Lung (tissue), 12 donors: ENCODE measurements around the gene MOB3B. TPM values are rescaled to one million over a fixed set of nuclear protein-coding genes. Genes with fewer than 3 reads are reported as not detected.

Source experiments
- ATAC-seq: fragments of 200-7000 bp; cut with Tn5 transposase; one replicate; pipeline ENCODE4 v1.9.1; 2020; ENCODE audit warnings: moderate number of reproducible peaks; ENCODE audit not compliant: insufficient read depth, low FRiP score
- DNase-seq, 3 donors: peaks; one replicate each; pipeline ENCODE4 v3.0.0-alpha.2; 2013 to 2017
- H3K27ac ChIP-seq, 2 donors: one replicate each; pipeline ENCODE4 v1.5.1; 2013; ENCODE audit warnings: mild to moderate bottlenecking in 2 of 2, moderate library complexity in 2 of 2, control low read depth in 1 of 2, inconsistent platforms in 1 of 2, low read depth in 1 of 2, low read length in 1 of 2
- H3K27me3 ChIP-seq, 3 donors: one replicate each; pipeline ENCODE4 v1.5.1; 2013; ENCODE audit warnings: low read length in 2 of 3; ENCODE audit not compliant: control insufficient read depth in 3 of 3, insufficient read depth in 3 of 3
- H3K36me3 ChIP-seq, 4 donors: one replicate each; pipeline ENCODE4 v1.5.1; 2013; ENCODE audit warnings: low read length in 4 of 4, mild to moderate bottlenecking in 1 of 4, moderate library complexity in 1 of 4; ENCODE audit not compliant: control insufficient read depth in 4 of 4, insufficient read depth in 4 of 4
- H3K4me1 ChIP-seq, 5 donors: one replicate each; pipeline ENCODE4 v1.5.1; 2013; ENCODE audit warnings: low read length in 5 of 5, mild to moderate bottlenecking in 2 of 5, moderate library complexity in 1 of 5; ENCODE audit not compliant: control insufficient read depth in 5 of 5, insufficient read depth in 5 of 5
- H3K4me3 ChIP-seq: one replicate; pipeline ENCODE4 v1.5.1; 2013; ENCODE audit warnings: mild to moderate bottlenecking, control low read depth, moderate library complexity
- H3K9ac ChIP-seq, 2 donors: one replicate each; pipeline ENCODE4 v1.5.1; 2013; ENCODE audit warnings: low read length in 2 of 2, control low read depth in 1 of 2; ENCODE audit not compliant: insufficient read depth in 1 of 2
- H3K9me3 ChIP-seq, 4 donors: one replicate each; pipeline ENCODE4 v1.5.1; 2013; ENCODE audit warnings: low read length in 3 of 4, mild to moderate bottlenecking in 1 of 4, moderate library complexity in 1 of 4; ENCODE audit not compliant: control insufficient read depth in 4 of 4, insufficient read depth in 3 of 4
- CTCF ChIP-seq: IDR thresholded peaks from 2 replicates; pipeline ENCODE4 v1.5.1; 2012; ENCODE audit warnings: mild to moderate bottlenecking; ENCODE audit errors: control extremely low read depth, extremely low read depth
- WGBS, 2 donors: extraction: QIAGEN DNeasy Blood & Tissue Kit; methylation state at CpG; one replicate each; pipeline ENCODE4 v1.1.7; 2013; 5-methylcytosine and 5-hydroxymethylcytosine counted together
- polyA plus RNA-seq, 2 donors: library from polyadenylated mRNA; stranded (reverse); fragments of 200-250 nt; gene quantifications; one replicate each; pipeline ENCODE4 v1.2.1, GENCODE V29; 2013
- total RNA-seq, 2 donors: library from RNA; depleted of rRNA in 1 of 2; stranded (reverse); fragments of >200 nt in 1 of 2; gene quantifications; one replicate each; pipeline ENCODE4 v1.2.1, GENCODE V29; 2014 to 2021
- donor health status: control.
- donor health status: control.
- donor health status: Bipolar disorder and iron deficiency.
- donor health status: healthy.
- donor health status: DM: yes; HTN: yes; CAD: no.

MOB3B gene
- total and polyA plus RNA-seq, 4 donors = 1.6 to 12.9 (median 6.4) TPM

DNA sequence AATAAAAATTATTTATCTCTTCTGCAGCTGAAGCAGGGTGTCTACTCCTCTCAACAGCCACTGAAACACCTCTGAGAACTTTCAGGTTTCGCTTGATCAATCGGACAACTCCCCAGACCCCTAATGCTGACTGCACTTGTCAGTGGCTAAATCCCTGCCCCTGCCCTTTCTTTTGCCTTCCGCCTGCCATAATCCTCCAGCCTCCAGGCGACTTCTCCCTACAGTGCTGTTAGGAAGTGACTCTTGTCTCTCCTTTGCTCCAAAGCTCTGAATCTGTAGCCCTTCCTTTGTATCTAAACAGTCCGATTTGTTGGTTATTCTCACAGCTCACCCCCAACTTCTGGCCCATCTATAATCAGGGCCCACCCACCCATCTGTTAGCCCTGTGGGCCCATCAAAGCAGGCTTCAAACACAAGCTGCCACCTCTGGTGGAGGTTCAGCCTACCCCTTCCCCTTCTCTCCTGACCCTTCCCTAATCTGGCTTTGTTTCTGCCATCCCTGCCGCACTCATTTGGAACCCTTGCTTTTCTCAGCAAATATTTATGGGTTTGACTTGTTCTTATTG, 59.2 kb downstream of the MOB3B start:
- H3K27me3 ChIP-seq = no peaks in the 10 kb centered on the region
- ATAC-seq (no peak), DNase-seq (no peak)
- H3K4me1 ChIP-seq = peaks cover 4 to 35% (median 22%) of the 10 kb centered on the region in 5 donors
- TF ChIP-seq CTCF = no peak
- peak overlapping the region in 1 of 2 donors; percentile 5 for H3K27ac ChIP-seq
- no peaks in the 10 kb centered on the region for H3K36me3 ChIP-seq
- no peak overlapping the region for H3K9ac ChIP-seq
- WGBS, 2 donors = 94 to 96% methylated on average over 6 of the region's 6 CpGs
- no peak overlapping the region for H3K4me3 ChIP-seq
- H3K9me3 ChIP-seq = no peaks in the 10 kb centered on the region

DNA sequence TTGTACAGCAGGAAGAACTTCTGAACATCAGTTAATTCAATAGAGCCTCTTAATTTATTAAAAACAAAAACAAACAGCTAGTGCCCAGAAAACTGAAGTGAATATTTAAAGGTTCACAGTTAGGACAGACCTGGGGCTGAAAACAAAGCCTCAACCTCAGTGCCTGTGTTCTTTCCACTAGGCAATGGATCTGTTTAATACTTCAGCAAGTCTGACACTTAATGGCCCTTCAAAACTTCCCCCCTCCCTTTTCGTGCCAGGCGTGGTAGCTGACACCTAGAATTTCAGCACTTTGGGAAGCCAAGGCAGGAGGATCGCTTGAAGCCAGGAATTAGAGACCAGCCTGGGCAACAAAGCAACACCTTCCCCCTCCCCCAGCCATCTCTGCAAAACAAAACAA, 60.1 kb downstream of the MOB3B start:
- DNase-seq (no peak), ATAC-seq (no peak)
- Histone ChIP-seq H3K4me1 (peaks cover 4 to 28% (median 15%) of the 10 kb centered on the region in 5 donors), H3K36me3 (no peaks in the 10 kb centered on the region), H3K9ac (no peak overlapping the region), H3K4me3 (no peak overlapping the region), H3K27ac (no peak overlapping the region), H3K27me3 (no peaks in the 10 kb centered on the region), H3K9me3 (no peaks in the 10 kb centered on the region)
- 85 to 89% methylated on average over 3 of the region's 3 CpGs for WGBS, 2 donors
- TF ChIP-seq CTCF = no peak

DNA sequence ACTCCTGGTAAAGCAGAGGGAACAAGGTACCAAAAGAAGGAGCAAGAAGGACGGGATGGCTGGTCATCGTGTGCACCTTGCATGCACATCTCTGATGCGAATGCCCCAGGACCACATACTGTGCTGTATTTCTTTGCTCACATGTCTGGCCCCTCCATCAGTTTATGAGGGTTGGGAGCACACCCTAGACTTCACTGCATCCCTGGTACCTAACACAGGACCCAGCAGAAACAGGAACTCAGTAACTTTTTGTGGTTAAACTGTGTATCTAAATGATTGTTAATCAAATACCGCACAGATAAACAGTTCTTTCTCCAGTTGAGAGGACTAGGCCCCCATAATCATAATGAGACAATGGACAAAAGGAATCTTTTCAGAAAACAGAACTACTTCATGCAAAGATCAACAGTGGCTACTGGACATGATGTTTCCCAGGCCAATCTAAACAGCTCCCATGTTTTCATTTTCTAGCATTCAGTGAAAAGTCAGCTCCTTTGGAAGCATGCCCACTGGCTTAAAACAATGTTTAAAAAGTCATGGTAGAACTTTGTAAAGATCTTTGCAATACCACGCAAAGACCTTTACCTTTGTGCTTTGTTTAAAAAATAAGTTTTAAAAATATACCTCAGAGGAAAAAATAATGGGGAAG, 61.0 kb downstream of the MOB3B start:
- 77 to 83% methylated on average over 5 of the region's 5 CpGs for WGBS, 2 donors
- no peaks in the 10 kb centered on the region for H3K9me3 ChIP-seq
- H3K9ac ChIP-seq = no peak overlapping the region
- H3K4me1 ChIP-seq = peaks cover under 1 to 18% (median 8%) of the 10 kb centered on the region in 5 donors
- no peak overlapping the region for H3K4me3 ChIP-seq
- H3K27ac ChIP-seq = no peak overlapping the region
- ATAC-seq (no peak), DNase-seq (peak in 2 of 3 donors; percentile 22 to 61)
- TF ChIP-seq CTCF = no peak
- H3K36me3 ChIP-seq = no peaks in the 10 kb centered on the region
- H3K27me3 ChIP-seq = no peaks in the 10 kb centered on the region
